NAMALWA (cell line): ENCODE results near the gene CCL15.

Source experiments
- DNase-seq: peaks from one replicate; pipeline ENCODE4 v3.0.0-alpha.2; 2015; ENCODE audit warnings: low spot score

CCL15 gene

GRCh38 chr17:35991075-35991474, 10.3 kb downstream of the CCL15 start:
- DNase-seq = no peak

GRCh38 chr17:35988164-35988563, 13.2 kb downstream of the CCL15 start:
- no peak for DNase-seq

GRCh38 chr17:35986643-35987042, 14.7 kb downstream of the CCL15 start, which contains the start of gene CCL14:
Gene CCL14, minus strand, starts transcription at chr17:35986729. Its CDS starts 80 bp downstream, at chr17:35986649.
- DNase-seq = no peak

- no peak for DNase-seq
Observed at GRCh38 chr17:35984140-35984539, 17.2 kb downstream of the CCL15 start.

GRCh38 chr17:35982409-35983191, 18.8 kb downstream of the CCL15 start:
- no peak for DNase-seq

GRCh38 chr17:35981908-35982330, 19.4 kb downstream of the CCL15 start:
- peak; percentile 11 for DNase-seq

- no peak for DNase-seq
Observed at GRCh38 chr17:35981246-35981645, 20.1 kb downstream of the CCL15 start, which contains the start of gene CCL16. Gene CCL16, minus strand, starts transcription at chr17:35981497. Its CDS starts 77 bp downstream, at chr17:35981420.

GRCh38 chr17:35978346-35978745, 23.0 kb downstream of the CCL15 start:
- no peak for DNase-seq

- no peak for DNase-seq
Observed at GRCh38 chr17:35977509-35977908, 23.8 kb downstream of the CCL15 start.

- no peak for DNase-seq
Observed at GRCh38 chr17:35973333-35974260, 27.8 kb downstream of the CCL15 start.

- DNase-seq = no peak
Observed at GRCh38 chr17:35972945-35973332, 28.4 kb downstream of the CCL15 start.

- no peak for DNase-seq
Observed at GRCh38 chr17:35972535-35972934, 28.8 kb downstream of the CCL15 start.

- no peak for DNase-seq
Observed at GRCh38 chr17:35972066-35972465, 29.3 kb downstream of the CCL15 start.

GRCh38 chr17:35969558-35970380, 31.6 kb downstream of the CCL15 start:
- peak; percentile 85 for DNase-seq

GRCh38 chr17:35968520-35969054, 32.8 kb downstream of the CCL15 start:
- no peak for DNase-seq

GRCh38 chr17:35965272-35965671, 36.1 kb downstream of the CCL15 start:
- no peak for DNase-seq

GRCh38 chr17:35963663-35964062, 37.7 kb downstream of the CCL15 start:
- DNase-seq = no peak

GRCh38 chr17:35953720-35954119, 47.6 kb downstream of the CCL15 start:
- DNase-seq = no peak

GRCh38 chr17:35949401-35949800, 52.0 kb downstream of the CCL15 start:
- no peak for DNase-seq

- no peak for DNase-seq
Observed at GRCh38 chr17:35948092-35948491, 53.3 kb downstream of the CCL15 start.
